HFF-Myc (cell line): ENCODE measurements around the gene TOP2A.

Experiments
- DNase-seq: peaks from one replicate; pipeline ENCODE4 v3.0.0-alpha.2; 2011; ENCODE audit warnings: low read depth; ENCODE audit errors: extremely low read depth
- H3K4me3 ChIP-seq: replicated peaks from 2 replicates; pipeline ENCODE4 v1.5.1; 2011; ENCODE audit warnings: low read depth, mild to moderate bottlenecking, control low read depth, low read length
- CTCF ChIP-seq: IDR thresholded peaks from 2 replicates; pipeline ENCODE4 v1.5.1; 2012; ENCODE audit warnings: mild to moderate bottlenecking, low read depth, low read length, control low read depth; ENCODE audit errors: missing control alignments

The TOP2A gene

GRCh38 chr17:40349895-40350688 is 67.6 kb downstream of the TOP2A start:
- TF ChIP-seq CTCF = no peak
- no peak for DNase-seq

GRCh38 chr17:40349477-40349894 is 68.2 kb downstream of the TOP2A start:
- no peak overlapping the region for H3K4me3 ChIP-seq
- DNase-seq = no peak
- no peak for TF ChIP-seq CTCF

More at GRCh38 chr17:40349895-40350688, 67.6 kb downstream of the TOP2A start:
- no peak overlapping the region for H3K4me3 ChIP-seq

GRCh38 chr17:40348562-40349476 is 68.9 kb downstream of the TOP2A start:
- DNase-seq = no peak
- H3K4me3 ChIP-seq = no peak overlapping the region
- TF ChIP-seq CTCF = no peak

GRCh38 chr17:40348136-40348504 is 69.6 kb downstream of the TOP2A start:
- no peak for DNase-seq
- TF ChIP-seq CTCF = no peak
- H3K4me3 ChIP-seq = no peak overlapping the region

- no peak overlapping the region for H3K4me3 ChIP-seq
- no peak for TF ChIP-seq CTCF
- no peak for DNase-seq
These were observed 70.2 kb downstream of the TOP2A start for GRCh38 chr17:40347319-40348135.

- no peak for DNase-seq
- no peak overlapping the region for H3K4me3 ChIP-seq
- TF ChIP-seq CTCF = no peak
These were observed 70.9 kb downstream of the TOP2A start for GRCh38 chr17:40346765-40347158.
